NCI-H2171 (cell line): ENCODE data around the gene STXBP1.

Source experiments
- DNase-seq: peaks from one replicate; lab custom pipeline; 2025; lab: John Stamatoyannopoulos, UW

Gene STXBP1

GRCh38 chr9:127654619-127655018 lies 42.5 kb downstream of the STXBP1 start:
- DNase-seq = no peak

- peak; percentile 36 for DNase-seq
Observed at GRCh38 chr9:127658428-127658827, 46.4 kb downstream of the STXBP1 start.

- peak; percentile 100 for DNase-seq
Observed at GRCh38 chr9:127660886-127661741, 49.0 kb downstream of the STXBP1 start.

GRCh38 chr9:127662617-127663016 lies 50.5 kb downstream of the STXBP1 start:
- DNase-seq = no peak

- DNase-seq = no peak
Observed at GRCh38 chr9:127664324-127664677, 52.2 kb downstream of the STXBP1 start.

- DNase-seq = no peak
Observed at GRCh38 chr9:127664678-127665507, 52.8 kb downstream of the STXBP1 start.

- DNase-seq = no peak
Observed at GRCh38 chr9:127667127-127667844, 55.2 kb downstream of the STXBP1 start.

- DNase-seq = no peak
Observed at GRCh38 chr9:127667906-127668305, 55.8 kb downstream of the STXBP1 start.

- no peak for DNase-seq
Observed at GRCh38 chr9:127673234-127673633, 61.2 kb downstream of the STXBP1 start.

GRCh38 chr9:127676638-127677037 lies 64.6 kb downstream of the STXBP1 start:
- DNase-seq = no peak

GRCh38 chr9:127679506-127679905 lies 67.4 kb downstream of the STXBP1 start:
- no peak for DNase-seq

GRCh38 chr9:127680226-127680625 lies 68.1 kb downstream of the STXBP1 start:
- DNase-seq = no peak

GRCh38 chr9:127680846-127681245 lies 68.8 kb downstream of the STXBP1 start:
- no peak for DNase-seq

GRCh38 chr9:127682351-127683136 lies 70.5 kb downstream of the STXBP1 start:
- DNase-seq = no peak

GRCh38 chr9:127683723-127684122 lies 71.6 kb downstream of the STXBP1 start:
- DNase-seq = no peak

- no peak for DNase-seq
Observed at GRCh38 chr9:127684576-127684975, 72.5 kb downstream of the STXBP1 start.

- DNase-seq = no peak
Observed at GRCh38 chr9:127686461-127687393, 74.7 kb downstream of the STXBP1 start.

- no peak for DNase-seq
Observed at GRCh38 chr9:127689329-127690000, 77.4 kb downstream of the STXBP1 start.

- no peak for DNase-seq
Observed at GRCh38 chr9:127690735-127691134, 78.7 kb downstream of the STXBP1 start.

GRCh38 chr9:127692071-127692470 lies 80.0 kb downstream of the STXBP1 start:
- no peak for DNase-seq
